K562 (cell line): Measurements from ENCODE around the gene GIGYF1. TPM values are rescaled to one million over a fixed set of nuclear protein-coding genes. Genes with fewer than 3 reads are reported as not detected.
A peak's percentile ranks its signal among the peaks of the same experiment; 100 is the strongest.

Source experiments
- CHAMP1 ChIP-seq: fragments of 450-650 bp; IDR thresholded peaks from 2 replicates; pipeline ENCODE4 v1.6.1; 2016; ENCODE audit warnings: mild to moderate bottlenecking
- DNMT1 ChIP-seq: fragments of 450-650 bp; IDR thresholded peaks from 2 replicates; pipeline ENCODE4 v1.6.1; 2016; ENCODE audit warnings: antibody characterized with exemption, mild to moderate bottlenecking
- ESRRA ChIP-seq: fragments of 450-650 bp; IDR thresholded peaks from 2 replicates; pipeline ENCODE4 v1.6.1; 2014; ENCODE audit warnings: low read depth, mild to moderate bottlenecking, moderate library complexity, borderline replicate concordance
- FIP1L1 ChIP-seq: fragments of 200-400 bp; formaldehyde crosslinking; IDR thresholded peaks from 2 replicates; pipeline ENCODE4 v1.6.1; 2018; ENCODE audit warnings: mild to moderate bottlenecking, low read depth, low read length; ENCODE audit not compliant: poor library complexity, severe bottlenecking
- HDAC2 ChIP-seq: fragments of 450-650 bp; IDR thresholded peaks from 2 replicates; pipeline ENCODE4 v1.6.1; 2016; ENCODE audit warnings: mild to moderate bottlenecking
- MEF2D ChIP-seq: conservative IDR thresholded peaks from 2 replicates; pipeline ENCODE4 v1.6.1; 2016; ENCODE audit warnings: low read depth, missing genetic modification characterization, missing compliant biosample characterization
- NCOA2 ChIP-seq, 2 experiments: fragments of 450-650 bp; IDR thresholded peaks; 2 replicates each; pipeline ENCODE4 v1.6.1; 2018; ENCODE audit warnings: mild to moderate bottlenecking in 2 of 2, moderate library complexity in 1 of 2; ENCODE audit not compliant: partially characterized antibody in 2 of 2
- NR4A1 ChIP-seq, 2 experiments: fragments of 250-450 bp in 1 of 2; fragments of 450-650 bp in 1 of 2; sonication (Bioruptor Pico) in 1 of 2; IDR thresholded peaks; 2 replicates each; pipeline versions ENCODE4 v1.4.0 to v1.6.1; 2016 to 2020; ENCODE audit warnings: mild to moderate bottlenecking in 2 of 2, missing compliant biosample characterization in 1 of 2, missing genetic modification characterization in 1 of 2, moderate library complexity in 1 of 2
- OTX1 ChIP-seq: fragments of 450-650 bp; formaldehyde crosslinking; IDR thresholded peaks from 2 replicates; pipeline ENCODE4 v1.4.0; 2022; ENCODE audit warnings: mild to moderate bottlenecking
- SAP30 ChIP-seq: fragments of 200-600 bp; sonication (generic); IDR thresholded peaks from 2 replicates; pipeline ENCODE4 v1.6.1; 2012; ENCODE audit warnings: borderline replicate concordance, low read depth, mild to moderate bottlenecking, moderate library complexity, low read length, control low read depth, inconsistent platforms; ENCODE audit not compliant: insufficient read depth, poor library complexity, severe bottlenecking
- SMAD4 ChIP-seq: fragments of 250-450 bp; sonication (Bioruptor Pico); conservative IDR thresholded peaks from 2 replicates; pipeline ENCODE4 v1.8.0; 2021; ENCODE audit warnings: inconsistent platforms, mild to moderate bottlenecking, moderate library complexity
- TAF1 ChIP-seq: IDR thresholded peaks from 2 replicates; pipeline ENCODE4 v1.6.1; 2011; ENCODE audit warnings: mild to moderate bottlenecking, low read length, moderate library complexity; ENCODE audit not compliant: insufficient read depth, control insufficient read depth, severe bottlenecking; ENCODE audit errors: extremely low read depth
- TBP ChIP-seq: optimal IDR thresholded peaks from 2 replicates; pipeline ENCODE3; 2011; ENCODE audit warnings: low read depth, low read length, improper control_type of control experiment
- ZEB2 ChIP-seq: fragments of 450-650 bp; IDR thresholded peaks from 2 replicates; pipeline ENCODE4 v1.6.1; 2016
- ZNF165 ChIP-seq: fragments of 250-450 bp; sonication (Bioruptor Pico); IDR thresholded peaks from 2 replicates; pipeline ENCODE4 v1.4.0; 2020; ENCODE audit warnings: borderline replicate concordance
- ZNF263 ChIP-seq: sonication (generic); formaldehyde crosslinking; IDR thresholded peaks from 2 replicates; pipeline ENCODE4 v1.8.0; 2022; ENCODE audit warnings: mild to moderate bottlenecking, missing genetic modification reagents, borderline replicate concordance
- ZNF324 ChIP-seq: fragments of 250-450 bp; sonication (Bioruptor Pico); IDR thresholded peaks from 2 replicates; pipeline ENCODE4 v1.4.0; 2020; ENCODE audit warnings: mild to moderate bottlenecking
- ZNF551 ChIP-seq: fragments of 250-450 bp; sonication (Bioruptor Pico); IDR thresholded peaks from 2 replicates; pipeline ENCODE4 v1.5.0; 2021; ENCODE audit warnings: mild to moderate bottlenecking, moderate library complexity
- ZNF830 ChIP-seq: fragments of 250-450 bp; sonication (Bioruptor Pico); IDR thresholded peaks from 2 replicates; pipeline ENCODE4 v1.5.0; 2021; ENCODE audit warnings: mild to moderate bottlenecking
- polyA plus RNA-seq, 8 experiments: library from polyadenylated mRNA; depleted of rRNA in 4 of 8; stranded (reverse) in 5 of 8; unstranded in 3 of 8; fragments of >200 nt; fragmentation: Nextera tagmentation in 2 of 8; fragmentation: Illumina TruSeq in 1 of 8; extraction: Ambion mirVana in 2 of 8; extraction: Trizol in 1 of 8; gene quantifications; 2 replicates each; pipeline versions ENCODE4 v1.2.1 to v1.2.3, GENCODE V29; 2011 to 2014; ENCODE audit warnings: inconsistent platforms in 1 of 8, missing spikeins in 1 of 8
- total RNA-seq, 7 experiments: library from RNA; depleted of rRNA in 6 of 7; stranded (reverse); fragments of >200 nt in 6 of 7; fragmentation: Illumina TruSeq in 2 of 7; extraction: Trizol in 2 of 7; gene quantifications; 2 replicates each; pipeline versions ENCODE4 v1.2.1 to v1.2.3, GENCODE V29; 2011 to 2021; ENCODE audit warnings: low replicate concordance in 1 of 7
- TF ChIP-seq, protein P1 (sequence below), 2 experiments: fragments of 250-450 bp in 1 of 2; fragments of 450-650 bp in 1 of 2; sonication (Bioruptor Pico) in 1 of 2; IDR thresholded peaks; 2 replicates each; pipeline versions ENCODE4 v1.6.1 to v1.8.0; 2016 to 2021; ENCODE audit warnings: mild to moderate bottlenecking in 2 of 2, moderate library complexity in 2 of 2, missing compliant biosample characterization in 1 of 2, missing genetic modification characterization in 1 of 2
- TF ChIP-seq, protein P2 (sequence below), 3 experiments: fragments of 200-800 bp in 1 of 3; fragments of 250-450 bp in 1 of 3; fragments of 450-650 bp in 1 of 3; sonication (Bioruptor Pico) in 1 of 3; sonication (Bioruptor generic) in 1 of 3; formaldehyde crosslinking in 1 of 3; IDR thresholded peaks; 2 replicates each; pipeline versions ENCODE4 v1.6.1 to v1.8.0; 2016 to 2022; ENCODE audit warnings: mild to moderate bottlenecking in 2 of 3, missing genetic modification characterization in 2 of 3, missing compliant biosample characterization in 1 of 3, moderate library complexity in 1 of 3

GIGYF1 gene
- total and polyA plus RNA-seq, 9 of the 15 experiments (the other 6 are each of a cell fraction or from before 2014, with no cell fraction given), result 0.56 to 76.2 (median 16.8) TPM

GRCh38 chr7:100705320-100705752 is 11.3 kb upstream of the GIGYF1 start (continued):
- TF ChIP-seq SAP30 (peak; percentile 90), ESRRA (peak; percentile 18; the same call in 1 of the 2 replicates), HDAC2 (peak; percentile 93), DNMT1 (0 out of 2 replicates have a peak, but pooled peaks have one; percentile 22), TBP (no peak), ZEB2 (peak; percentile 48; the same call in 1 of the 2 replicates), ZNF263 (CRISPR knock-in tag) (peak; percentile 57; the same call in 1 of the 2 replicates), ZNF551 (no peak), OTX1 (peak; percentile 79), ZNF165 (CRISPR knock-in tag) (peak; percentile 68; the same call in 1 of the 2 replicates), MEF2D (no peak), CHAMP1 (no peak), NCOA2 (IDR thresholded peaks at IDR 0.05; ENCODE audit: partially characterized antibody in 2 of 2) (no peak), NR4A1 (CRISPR knock-in tag; IDR thresholded peaks at IDR 0.05) (peak; percentile 82; the same call in 1 of the 2 replicates), NR4A1 (tag; IDR thresholded peaks at IDR 0.05) (no peak), SMAD4 (CRISPR knock-in tag) (peak; percentile 67; the same call in 1 of the 2 replicates), TAF1 (no peak), ZNF324 (CRISPR knock-in tag) (0 out of 2 replicates have a peak, but pooled peaks have one; percentile 8), ZNF830 (CRISPR knock-in tag) (0 out of 2 replicates have a peak, but pooled peaks have one; percentile 64), FIP1L1 (no peak)
- TF ChIP-seq, protein P1, sequence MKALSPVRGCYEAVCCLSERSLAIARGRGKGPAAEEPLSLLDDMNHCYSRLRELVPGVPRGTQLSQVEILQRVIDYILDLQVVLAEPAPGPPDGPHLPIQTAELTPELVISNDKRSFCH (CRISPR knock-in tag; IDR thresholded peaks at IDR 0.05), result no peak
- TF ChIP-seq, protein P1 (tag; IDR thresholded peaks at IDR 0.05), result peak; percentile 65; the same call in 1 of the 2 replicates
- TF ChIP-seq, protein P2, sequence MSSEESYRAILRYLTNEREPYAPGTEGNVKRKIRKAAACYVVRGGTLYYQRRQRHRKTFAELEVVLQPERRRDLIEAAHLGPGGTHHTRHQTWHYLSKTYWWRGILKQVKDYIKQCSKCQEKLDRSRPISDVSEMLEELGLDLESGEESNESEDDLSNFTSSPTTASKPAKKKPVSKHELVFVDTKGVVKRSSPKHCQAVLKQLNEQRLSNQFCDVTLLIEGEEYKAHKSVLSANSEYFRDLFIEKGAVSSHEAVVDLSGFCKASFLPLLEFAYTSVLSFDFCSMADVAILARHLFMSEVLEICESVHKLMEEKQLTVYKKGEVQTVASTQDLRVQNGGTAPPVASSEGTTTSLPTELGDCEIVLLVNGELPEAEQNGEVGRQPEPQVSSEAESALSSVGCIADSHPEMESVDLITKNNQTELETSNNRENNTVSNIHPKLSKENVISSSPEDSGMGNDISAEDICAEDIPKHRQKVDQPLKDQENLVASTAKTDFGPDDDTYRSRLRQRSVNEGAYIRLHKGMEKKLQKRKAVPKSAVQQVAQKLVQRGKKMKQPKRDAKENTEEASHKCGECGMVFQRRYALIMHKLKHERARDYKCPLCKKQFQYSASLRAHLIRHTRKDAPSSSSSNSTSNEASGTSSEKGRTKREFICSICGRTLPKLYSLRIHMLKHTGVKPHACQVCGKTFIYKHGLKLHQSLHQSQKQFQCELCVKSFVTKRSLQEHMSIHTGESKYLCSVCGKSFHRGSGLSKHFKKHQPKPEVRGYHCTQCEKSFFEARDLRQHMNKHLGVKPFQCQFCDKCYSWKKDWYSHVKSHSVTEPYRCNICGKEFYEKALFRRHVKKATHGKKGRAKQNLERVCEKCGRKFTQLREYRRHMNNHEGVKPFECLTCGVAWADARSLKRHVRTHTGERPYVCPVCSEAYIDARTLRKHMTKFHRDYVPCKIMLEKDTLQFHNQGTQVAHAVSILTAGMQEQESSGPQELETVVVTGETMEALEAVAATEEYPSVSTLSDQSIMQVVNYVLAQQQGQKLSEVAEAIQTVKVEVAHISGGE (CRISPR knock-in tag; IDR thresholded peaks at IDR 0.05), result 0 out of 6 replicates have a peak, but pooled peaks of 1 of the 3 experiments have one; percentile 44
